Progenitor cell of endocrine pancreas (in vitro differentiated cells): ENCODE measurements around the gene PLXNB2. TPM values are rescaled to one million over a fixed set of nuclear protein-coding genes. Genes with fewer than 3 reads are reported as not detected.

Experiments used
- DNase-seq: peaks from one replicate; pipeline ENCODE4 v3.0.0; 2021; ENCODE audit warnings: low spot score; ENCODE audit not compliant: unreplicated experiment
- H3K27ac Mint-ChIP-seq: 2 replicates; pipeline ENCODE4 v1.8.0; 2021; ENCODE audit warnings: mild to moderate bottlenecking, moderate library complexity, mixed read lengths
- H3K27me3 Mint-ChIP-seq: 2 replicates; pipeline ENCODE4 v1.8.0; 2021; ENCODE audit warnings: mixed read lengths
- H3K36me3 Mint-ChIP-seq: 2 replicates; pipeline ENCODE4 v1.8.0; 2022; ENCODE audit warnings: mixed read lengths; ENCODE audit not compliant: insufficient read depth
- H3K4me1 Mint-ChIP-seq: 2 replicates; pipeline ENCODE4 v1.8.0; 2021; ENCODE audit warnings: low read depth, mixed read lengths
- H3K4me3 Mint-ChIP-seq: 2 replicates; pipeline ENCODE4 v1.8.0; 2021; ENCODE audit warnings: low read depth, mild to moderate bottlenecking, moderate library complexity, mixed read lengths
- H3K9me3 Mint-ChIP-seq: 2 replicates; pipeline ENCODE4 v1.8.0; 2021; ENCODE audit warnings: low read depth, mixed read lengths
- total RNA-seq: library from RNA; stranded (reverse); gene quantifications from 2 replicates; pipeline ENCODE4 v1.2.1, GENCODE V29; 2021
- TF ChIP-seq, protein P1 (sequence below): fragments of 200-600 bp; sonication (generic); IDR thresholded peaks from one replicate; pipeline ENCODE4 v1.5.0; 2021; ENCODE audit warnings: antibody characterized with exemption, mild to moderate bottlenecking; ENCODE audit not compliant: unreplicated experiment

Gene PLXNB2
- total RNA-seq, 1 donor from 2014 or later: 182 TPM

- DNase-seq: no peak
- Mint-ChIP-seq H3K36me3 (peaks cover 6% of the 10 kb centered on the region), H3K9me3 (no peaks in the 10 kb centered on the region), H3K27me3 (peaks cover 3% of the 10 kb centered on the region), H3K4me3 (no peak overlapping the region), H3K4me1 (peaks cover 2% of the 10 kb centered on the region), H3K27ac (no peak overlapping the region)
- TF ChIP-seq, protein P1, sequence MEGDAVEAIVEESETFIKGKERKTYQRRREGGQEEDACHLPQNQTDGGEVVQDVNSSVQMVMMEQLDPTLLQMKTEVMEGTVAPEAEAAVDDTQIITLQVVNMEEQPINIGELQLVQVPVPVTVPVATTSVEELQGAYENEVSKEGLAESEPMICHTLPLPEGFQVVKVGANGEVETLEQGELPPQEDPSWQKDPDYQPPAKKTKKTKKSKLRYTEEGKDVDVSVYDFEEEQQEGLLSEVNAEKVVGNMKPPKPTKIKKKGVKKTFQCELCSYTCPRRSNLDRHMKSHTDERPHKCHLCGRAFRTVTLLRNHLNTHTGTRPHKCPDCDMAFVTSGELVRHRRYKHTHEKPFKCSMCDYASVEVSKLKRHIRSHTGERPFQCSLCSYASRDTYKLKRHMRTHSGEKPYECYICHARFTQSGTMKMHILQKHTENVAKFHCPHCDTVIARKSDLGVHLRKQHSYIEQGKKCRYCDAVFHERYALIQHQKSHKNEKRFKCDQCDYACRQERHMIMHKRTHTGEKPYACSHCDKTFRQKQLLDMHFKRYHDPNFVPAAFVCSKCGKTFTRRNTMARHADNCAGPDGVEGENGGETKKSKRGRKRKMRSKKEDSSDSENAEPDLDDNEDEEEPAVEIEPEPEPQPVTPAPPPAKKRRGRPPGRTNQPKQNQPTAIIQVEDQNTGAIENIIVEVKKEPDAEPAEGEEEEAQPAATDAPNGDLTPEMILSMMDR: no peak
Measured at GRCh38 chr22:50312371-50312770, 4.9 kb upstream of the PLXNB2 start.

DNA sequence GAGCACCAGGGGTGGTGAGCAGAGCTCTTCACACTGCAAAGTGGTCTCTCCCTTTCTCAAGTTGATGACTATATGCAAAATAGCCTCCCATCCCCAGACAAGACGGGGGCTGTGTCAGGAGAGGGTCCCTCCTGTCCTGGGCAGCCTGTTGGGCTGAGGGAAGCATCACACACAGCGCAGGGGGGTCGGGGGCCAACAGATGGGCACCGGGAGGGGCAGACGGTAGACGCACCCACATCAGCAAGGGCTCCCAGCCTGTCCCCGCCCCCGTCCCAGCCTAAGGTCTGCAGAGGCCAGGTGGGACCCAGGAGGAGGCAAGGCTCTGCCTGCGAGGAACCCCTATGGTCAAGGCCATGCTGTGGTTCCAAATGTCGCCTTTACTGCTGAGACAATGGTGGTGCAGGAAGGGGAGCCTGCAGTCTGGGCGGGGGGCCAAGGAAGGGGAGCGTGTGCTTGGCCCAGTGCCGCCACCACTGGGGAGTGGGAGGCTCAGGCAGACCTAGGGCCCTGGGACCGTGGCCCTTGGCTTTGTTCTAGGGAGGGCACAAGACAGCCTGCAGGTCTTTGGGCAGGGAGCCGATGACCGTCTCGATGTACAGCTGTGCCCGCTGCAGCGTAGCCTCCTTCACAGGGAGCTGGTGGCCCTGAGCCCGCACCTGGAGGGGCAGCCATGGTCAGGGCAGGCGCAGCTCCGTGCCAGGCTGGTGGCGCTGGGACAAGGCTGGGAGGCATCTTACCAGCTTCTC lies 4.3 kb upstream of the PLXNB2 start:
- Mint-ChIP-seq H3K27ac (no peak overlapping the region), H3K9me3 (no peaks in the 10 kb centered on the region), H3K4me3 (no peak overlapping the region), H3K36me3 (peaks cover 6% of the 10 kb centered on the region), H3K4me1 (peaks cover 2% of the 10 kb centered on the region), H3K27me3 (peaks cover 3% of the 10 kb centered on the region)
- no peak for DNase-seq
- TF ChIP-seq, protein P1: no peak

DNA sequence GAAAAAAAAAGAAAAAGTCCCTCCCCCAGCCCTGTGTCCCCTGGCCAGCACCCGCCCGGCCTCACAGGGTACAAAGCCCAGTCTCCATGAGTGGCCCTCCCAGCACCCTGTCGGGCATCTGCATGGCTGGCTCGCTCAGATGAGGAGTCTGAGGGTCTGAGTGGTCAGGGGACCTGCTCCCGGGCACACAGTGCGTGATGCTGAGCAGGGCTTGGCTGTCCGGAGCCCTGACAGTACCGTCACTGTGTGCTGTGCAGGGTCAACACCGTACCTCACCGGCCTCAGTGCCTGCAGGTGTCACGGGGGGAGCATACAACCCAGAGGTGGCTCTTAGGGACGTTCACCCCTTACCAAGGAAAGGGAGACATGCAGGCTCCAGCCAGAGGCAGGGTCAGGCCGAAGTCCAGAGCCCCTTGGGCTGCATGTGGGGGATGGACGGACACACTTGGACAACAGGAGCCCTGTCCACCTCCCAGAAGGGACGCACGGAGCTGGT lies 3.6 kb upstream of the PLXNB2 start:
- TF ChIP-seq, protein P1: no peak
- Mint-ChIP-seq H3K27ac (no peak overlapping the region), H3K4me3 (no peak overlapping the region), H3K36me3 (peaks cover 6% of the 10 kb centered on the region), H3K9me3 (no peaks in the 10 kb centered on the region), H3K4me1 (peaks cover 6% of the 10 kb centered on the region), H3K27me3 (peaks cover 3% of the 10 kb centered on the region)
- no peak for DNase-seq

GRCh38 chr22:50310031-50310722 lies 2.7 kb upstream of the PLXNB2 start:
- Mint-ChIP-seq H3K9me3 (no peaks in the 10 kb centered on the region), H3K4me3 (no peak overlapping the region), H3K27me3 (no peaks in the 10 kb centered on the region), H3K27ac (no peak overlapping the region), H3K4me1 (peaks cover 9% of the 10 kb centered on the region), H3K36me3 (peaks cover 3% of the 10 kb centered on the region)
- TF ChIP-seq, protein P1: no peak
- DNase-seq: no peak

DNA sequence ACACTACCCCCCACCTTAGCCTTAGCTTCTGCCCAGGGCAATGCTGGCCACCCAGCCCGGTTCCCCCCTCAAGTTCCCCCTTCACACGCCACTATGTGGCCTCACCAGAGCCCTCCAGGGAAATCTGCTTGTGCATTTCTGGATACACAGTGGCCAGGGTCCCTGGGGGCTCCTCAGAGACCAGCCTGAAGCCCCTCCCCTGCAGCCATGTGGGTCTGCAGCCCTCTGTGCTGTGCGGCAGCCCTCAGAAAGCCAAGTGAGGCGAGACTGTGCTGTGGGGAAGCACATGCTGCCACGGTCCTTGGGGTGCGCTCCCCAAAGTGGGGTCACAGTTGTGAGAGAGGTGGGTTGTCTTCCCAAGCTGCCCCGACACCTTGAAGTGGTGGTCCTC lies 2.1 kb upstream of the PLXNB2 start:
- TF ChIP-seq, protein P1: no peak
- no peak overlapping the region for H3K27ac Mint-ChIP-seq
- no peaks in the 10 kb centered on the region for H3K9me3 Mint-ChIP-seq
- H3K4me1 Mint-ChIP-seq: peaks cover 13% of the 10 kb centered on the region
- H3K4me3 Mint-ChIP-seq: no peak overlapping the region
- no peaks in the 10 kb centered on the region for H3K27me3 Mint-ChIP-seq
- H3K36me3 Mint-ChIP-seq: peaks cover 3% of the 10 kb centered on the region
- no peak for DNase-seq
